HG03469 (cell line): ENCODE data around the gene AMZ1.
"Not testable (repeated sequence)": the region's sequence is repeated elsewhere in the genome, so short reads cannot be mapped to it uniquely, and the experiment has no call there.

ENCODE experiments used
- ATAC-seq: cut with Tn5 transposase; IDR thresholded peaks from one replicate; pipeline ENCODE4 v1.9.1; 2021; ENCODE audit warnings: mild to moderate bottlenecking, moderate library complexity, moderate number of reproducible peaks; ENCODE audit not compliant: unreplicated experiment

The AMZ1 gene

DNA sequence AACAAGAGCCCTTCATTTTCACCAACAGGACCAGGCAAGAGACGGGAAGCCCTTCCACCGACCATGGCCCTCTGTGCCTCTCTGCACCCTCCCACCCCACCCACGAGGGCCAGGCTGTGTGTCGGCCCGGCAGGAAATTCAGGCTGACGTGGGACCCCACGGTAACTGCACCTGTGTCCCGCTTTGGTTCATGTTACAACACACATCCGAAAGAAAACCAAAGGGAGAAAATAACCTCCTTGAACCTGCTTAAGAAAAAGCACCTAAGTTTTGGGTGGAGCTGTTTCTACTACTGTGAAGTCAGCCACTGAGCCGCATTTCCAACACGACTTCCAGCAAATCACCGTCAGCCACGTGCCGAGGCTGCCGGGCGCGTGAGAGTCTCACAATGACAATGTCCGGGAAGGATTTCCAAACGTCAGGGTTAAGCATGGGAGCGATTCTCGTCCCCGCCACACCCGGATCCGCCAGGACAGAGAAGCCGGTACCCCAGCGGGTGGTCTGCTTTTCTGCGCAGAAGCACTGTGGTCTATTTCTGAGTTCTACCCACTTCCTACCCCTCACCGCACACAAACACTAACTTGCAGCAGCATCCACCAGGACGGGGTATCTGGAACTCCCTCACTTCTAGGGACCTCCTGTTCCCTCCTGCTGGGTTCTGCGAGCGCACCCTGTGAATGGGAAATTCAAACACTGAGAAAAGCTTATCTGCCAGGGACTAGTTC lies 36.6 kb downstream of the AMZ1 start:
- ATAC-seq: no peak

- ATAC-seq: no peak
These were observed 37.4 kb downstream of the AMZ1 start for GRCh38 chr7:2725178-2726105.

DNA sequence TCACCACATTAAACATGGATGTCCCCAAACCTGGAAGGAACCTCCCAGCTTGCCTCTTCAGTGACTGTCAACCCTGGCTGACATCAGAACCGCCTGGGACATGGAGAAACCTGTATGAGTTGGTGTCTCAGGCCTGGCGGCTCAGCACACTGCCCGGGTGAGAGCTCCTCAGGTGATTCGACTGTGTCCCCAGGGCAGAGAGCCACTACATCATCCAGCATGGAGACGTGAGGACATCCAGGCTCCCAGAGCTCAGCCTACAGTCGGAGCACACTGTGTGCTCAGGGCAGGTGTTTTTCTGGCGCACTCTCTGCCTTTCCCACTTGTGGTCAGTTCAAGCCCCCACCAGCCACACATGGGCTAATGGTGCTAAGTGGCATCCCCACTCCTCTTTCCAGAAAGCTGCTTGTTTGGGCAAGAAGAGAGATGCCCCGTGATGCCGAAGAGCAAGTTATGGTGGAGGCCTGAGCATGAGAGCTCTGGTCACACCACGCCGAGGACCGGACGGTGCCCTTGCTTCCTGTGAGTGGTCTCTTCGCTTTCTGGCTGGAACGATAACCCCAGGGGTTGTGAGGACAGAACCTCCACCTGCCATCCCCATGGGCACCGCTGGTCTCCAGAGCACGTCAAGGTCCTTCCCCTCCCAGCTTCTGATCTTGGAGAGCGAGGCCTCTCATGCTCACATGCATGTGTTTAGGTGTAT lies 38.5 kb downstream of the AMZ1 start:
- ATAC-seq: no peak

DNA sequence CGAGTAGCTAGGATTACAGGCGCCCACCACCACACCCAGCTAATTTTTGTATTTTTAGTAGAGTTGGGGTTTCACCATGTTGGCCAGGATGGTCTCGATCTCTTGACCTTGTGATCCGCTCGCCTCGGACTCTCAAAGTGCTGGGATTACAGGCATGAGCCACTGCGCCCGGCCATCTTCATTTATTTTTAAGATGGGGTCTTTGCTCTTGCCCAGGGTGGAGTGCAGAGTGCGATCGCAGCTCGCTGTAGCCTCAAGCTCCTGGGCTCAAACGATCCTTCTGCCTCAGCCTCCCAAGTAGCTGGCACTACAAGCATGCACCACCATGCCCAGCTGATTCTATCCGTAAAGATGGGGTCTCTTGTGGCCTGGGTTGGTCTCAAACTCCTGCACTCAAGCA lies 39.2 kb downstream of the AMZ1 start:
- ATAC-seq: not testable (repeated sequence)

DNA sequence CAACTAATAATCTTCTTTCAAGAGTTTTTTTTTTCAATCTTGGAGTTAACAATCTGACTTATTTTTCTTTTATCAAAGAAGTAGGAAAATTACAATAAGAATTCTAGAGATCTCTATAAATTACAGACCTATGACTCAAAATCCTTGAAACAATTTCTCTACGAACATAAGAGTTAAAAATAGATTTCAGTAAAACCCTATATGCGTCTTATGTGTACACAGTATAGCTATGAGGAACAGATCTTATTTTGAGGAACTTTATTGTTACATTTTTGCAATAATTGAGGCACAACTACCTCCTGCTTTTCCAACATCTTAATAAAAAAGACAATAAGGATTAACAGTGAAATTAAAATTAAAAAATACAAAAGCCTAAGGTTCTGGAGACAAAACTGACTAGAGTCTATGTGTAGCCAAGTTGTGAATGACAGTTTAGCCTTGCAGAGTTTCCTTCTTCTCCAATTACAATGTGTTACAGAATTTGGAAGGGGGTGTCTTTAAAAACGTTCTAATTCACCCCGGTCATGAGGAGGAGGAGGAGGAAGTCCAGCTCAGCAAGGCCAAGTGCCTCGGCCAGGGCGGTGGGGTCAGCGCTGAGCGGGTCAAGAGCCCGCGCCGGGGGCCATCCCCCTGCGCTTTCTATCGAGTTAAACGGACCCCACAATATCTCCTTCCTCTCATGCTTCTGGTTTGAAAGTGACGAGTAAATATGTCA lies 40.5 kb downstream of the AMZ1 start:
- no peak for ATAC-seq

DNA sequence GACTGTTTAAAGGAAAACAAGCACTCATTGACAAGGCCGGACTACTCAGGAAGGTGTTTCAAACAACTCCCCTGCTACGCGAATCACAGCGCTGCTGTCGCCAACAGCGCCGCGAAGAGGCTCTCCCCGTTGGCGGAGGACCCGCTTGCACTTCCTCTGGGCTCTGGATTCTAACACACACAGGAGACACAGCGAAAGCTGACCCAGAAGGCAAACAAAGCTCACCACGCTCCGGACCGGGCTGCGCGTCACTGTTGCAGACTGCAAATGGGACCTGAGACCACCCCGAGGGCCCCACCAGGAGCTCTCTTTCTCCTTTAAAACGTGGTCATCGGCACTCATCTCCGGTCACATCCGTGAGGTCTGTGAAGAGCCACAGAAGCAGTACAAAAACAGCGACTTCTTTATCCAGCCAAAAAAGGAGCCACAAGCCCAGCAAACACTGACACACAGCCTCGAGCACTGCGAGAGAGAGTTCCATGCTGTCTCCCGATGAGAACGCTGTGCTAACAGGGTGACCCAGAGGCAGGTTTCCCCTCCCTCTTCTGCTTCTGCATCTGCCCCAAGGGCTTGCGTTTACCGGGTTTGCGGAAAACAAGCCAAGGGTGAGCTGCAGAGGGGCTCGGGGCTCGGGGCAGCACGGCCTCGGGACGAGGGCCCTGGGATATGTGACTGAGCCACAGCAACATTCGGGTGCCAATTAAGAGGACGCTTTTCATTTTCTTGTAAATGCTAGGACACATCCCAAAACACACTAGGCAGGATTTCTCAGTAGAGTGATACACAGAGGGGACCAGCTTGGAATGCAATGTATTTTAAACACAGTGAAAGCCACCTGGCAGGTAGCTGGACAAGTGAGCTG lies 41.3 kb downstream of the AMZ1 start:
- ATAC-seq: no peak

DNA sequence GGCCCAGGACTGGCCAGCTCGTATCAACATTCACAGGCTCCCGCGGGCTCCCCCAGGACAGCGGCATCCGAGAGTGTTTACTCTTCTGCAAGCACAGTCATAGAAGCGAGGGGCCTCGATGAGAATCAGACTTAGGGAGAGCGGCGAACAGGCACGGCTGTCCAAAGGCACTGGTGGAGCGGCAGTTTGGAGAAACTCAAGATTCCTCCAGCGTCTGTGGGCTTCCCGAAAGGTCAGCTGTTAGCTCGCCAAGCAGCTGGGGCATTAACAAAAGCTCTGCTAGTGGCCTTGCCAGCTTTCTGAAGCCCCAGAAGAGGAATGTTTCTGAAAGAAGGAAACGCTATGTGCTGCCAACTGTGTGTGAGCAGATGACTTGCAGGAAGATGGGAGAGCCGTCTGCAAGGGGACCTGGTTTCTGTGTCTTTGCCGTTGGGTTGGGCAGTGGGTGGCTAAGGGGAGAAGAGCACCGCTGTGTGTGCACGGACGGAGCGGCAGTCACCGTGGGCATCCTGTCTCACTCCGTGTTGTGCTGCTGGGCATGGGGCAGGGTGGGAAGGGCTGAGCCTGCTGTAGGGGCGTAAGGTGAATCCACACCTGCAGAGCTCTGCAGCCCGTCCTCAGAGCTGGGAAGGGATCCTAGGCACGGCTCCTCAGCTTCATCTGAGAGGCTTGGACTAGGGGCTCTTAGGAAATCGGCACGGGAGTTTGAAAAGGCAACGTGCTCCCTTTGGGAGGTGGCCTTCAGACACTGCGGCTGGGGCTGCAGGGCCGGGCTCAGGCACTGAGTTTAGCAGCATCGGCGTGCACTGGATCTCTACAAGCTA lies 42.1 kb downstream of the AMZ1 start:
- no peak for ATAC-seq

GRCh38 chr7:2730846-2731770 lies 43.1 kb downstream of the AMZ1 start:
- ATAC-seq: no peak

DNA sequence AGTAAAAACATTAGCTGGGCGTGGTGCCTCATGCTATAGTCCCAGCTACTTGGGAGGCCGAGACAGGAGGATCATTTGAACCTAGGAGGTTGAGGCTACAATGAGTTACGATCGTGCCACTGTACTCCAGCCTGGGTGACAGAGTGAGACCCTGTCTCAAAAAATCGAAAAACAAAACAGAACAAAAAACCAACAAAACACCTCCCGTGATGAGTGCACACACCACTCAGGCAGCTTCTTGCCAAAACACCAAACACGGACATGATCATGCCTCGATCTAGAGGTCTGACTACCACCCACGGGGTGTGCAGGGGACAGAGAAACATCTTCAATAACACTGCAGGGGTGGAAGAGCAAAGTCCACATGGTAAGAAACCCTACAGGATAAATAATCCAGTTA lies 44.4 kb downstream of the AMZ1 start:
- no peak for ATAC-seq

GRCh38 chr7:2732959-2733584 lies 45.1 kb downstream of the AMZ1 start:
- ATAC-seq: no peak

DNA sequence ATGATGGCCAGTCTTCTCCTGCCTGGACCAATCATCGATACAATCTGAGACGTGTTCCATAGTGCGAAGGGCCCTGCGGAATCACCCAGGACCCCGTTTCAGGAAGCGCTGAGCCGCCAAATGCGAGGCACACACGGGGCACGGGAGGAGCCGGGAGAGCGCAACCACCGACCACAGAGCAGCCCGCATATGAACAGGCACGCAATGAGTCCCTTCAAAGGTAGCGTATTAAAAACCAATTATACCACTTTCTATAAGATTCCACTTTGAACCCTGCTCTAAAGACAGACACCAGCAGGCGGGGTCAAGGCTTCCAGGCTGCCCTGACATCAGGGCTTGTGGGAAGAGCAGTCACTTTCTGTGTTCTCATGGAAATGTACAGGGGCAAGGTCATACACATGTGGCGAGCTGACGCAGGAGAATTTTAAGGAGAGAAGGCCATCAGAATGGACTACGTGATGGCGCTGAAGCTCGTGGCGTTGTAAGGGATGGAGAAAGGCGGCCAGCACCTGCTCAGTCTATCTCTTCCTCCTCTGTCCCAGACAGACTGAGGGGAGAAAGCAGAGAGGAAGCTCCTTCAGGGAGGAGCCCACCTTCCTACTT lies 46.2 kb downstream of the AMZ1 start:
- ATAC-seq: no peak

DNA sequence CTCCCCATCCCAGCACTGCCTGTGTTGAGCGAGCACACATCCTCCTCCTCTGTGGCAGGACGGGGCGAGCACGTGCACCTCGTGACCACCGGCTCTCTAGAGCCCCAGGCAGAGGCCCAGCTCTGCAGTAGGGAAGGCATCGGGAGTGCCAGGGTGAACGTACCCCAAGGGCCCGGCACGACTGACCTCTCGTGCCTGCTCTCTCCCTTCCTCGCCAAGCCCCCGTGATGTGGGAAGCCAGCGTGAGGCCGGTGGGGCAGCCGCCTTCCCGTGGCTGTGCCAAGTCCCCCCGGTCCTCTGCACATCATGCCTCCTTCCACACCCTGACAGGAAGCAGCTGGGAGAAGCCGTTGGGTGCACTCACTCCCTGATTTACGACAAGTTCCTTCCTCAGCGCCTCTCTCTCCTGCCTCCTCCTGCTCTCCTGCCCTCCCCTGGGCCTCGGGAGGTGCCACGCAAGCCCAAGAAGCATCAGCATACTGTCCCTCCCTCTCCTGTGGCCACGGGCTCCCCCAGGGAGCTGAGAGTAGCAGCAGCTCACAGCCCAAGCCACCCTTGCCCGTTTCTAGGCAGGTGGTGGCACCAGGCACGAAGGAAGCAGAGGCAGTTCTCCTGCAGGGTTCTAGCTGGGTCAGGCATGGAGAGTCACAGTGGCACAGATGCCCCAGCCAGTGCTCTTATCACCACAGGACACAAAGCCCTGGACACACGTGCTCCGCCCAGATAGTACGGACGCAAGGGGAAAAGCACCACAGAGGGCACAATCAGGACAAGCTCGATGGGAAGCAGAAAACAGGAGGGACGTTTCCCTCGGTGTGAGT lies 47.0 kb downstream of the AMZ1 start:
- no peak for ATAC-seq

DNA sequence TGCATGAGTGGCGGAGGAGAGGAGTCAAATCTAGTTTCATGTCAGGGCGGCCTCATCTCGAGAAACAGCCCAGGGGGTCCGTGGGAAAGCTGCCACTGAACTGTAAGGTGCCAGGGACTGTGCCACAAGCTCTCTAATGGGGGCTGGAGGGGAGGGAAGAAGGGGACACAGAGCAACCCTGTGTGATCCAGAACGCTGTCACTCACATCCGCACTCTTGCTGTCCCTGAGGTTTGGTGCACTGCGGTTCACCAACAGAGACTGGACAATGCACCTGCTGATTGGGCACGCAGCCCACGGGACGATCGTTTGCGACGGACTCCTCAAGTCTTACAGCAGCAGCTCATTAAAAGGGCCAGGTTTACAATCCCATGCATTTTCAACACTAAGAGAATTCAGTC lies 47.7 kb downstream of the AMZ1 start:
- no peak for ATAC-seq

DNA sequence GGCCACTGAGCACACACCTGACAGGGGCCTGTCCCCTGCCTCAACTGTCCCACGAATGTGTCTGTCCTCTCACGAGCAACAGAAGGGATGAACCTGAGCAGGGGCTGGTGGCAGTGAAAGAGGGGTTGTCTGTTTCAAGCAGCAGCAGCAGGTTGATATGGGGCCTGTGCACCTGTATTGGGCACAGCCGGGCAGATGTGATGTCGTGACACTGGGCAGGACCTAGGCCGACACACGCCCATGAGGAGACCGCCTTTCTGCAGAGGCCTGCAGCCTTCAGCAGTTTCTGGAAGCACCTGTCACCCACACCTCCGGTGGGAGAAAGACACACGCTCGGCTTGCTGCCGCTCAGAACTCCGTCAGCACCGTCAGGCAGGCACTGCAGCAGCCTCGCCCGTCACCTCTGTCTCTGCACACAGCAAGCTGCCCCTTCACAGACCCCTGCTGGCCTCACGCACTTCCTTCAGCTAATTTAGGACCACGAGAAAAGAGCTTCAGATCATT lies 48.5 kb downstream of the AMZ1 start:
- no peak for ATAC-seq

- not testable (repeated sequence) for ATAC-seq
These were observed 49.2 kb downstream of the AMZ1 start for GRCh38 chr7:2737005-2737743.
